Measurements from ENCODE around the gene ENDOV. TPM values are rescaled to one million over a fixed set of nuclear protein-coding genes. Genes with fewer than 3 reads are reported as not detected.

ENDOV gene
- total RNA-seq, 2 experiments from 2014 or later = 14.2 to 16.2 TPM

DNA sequence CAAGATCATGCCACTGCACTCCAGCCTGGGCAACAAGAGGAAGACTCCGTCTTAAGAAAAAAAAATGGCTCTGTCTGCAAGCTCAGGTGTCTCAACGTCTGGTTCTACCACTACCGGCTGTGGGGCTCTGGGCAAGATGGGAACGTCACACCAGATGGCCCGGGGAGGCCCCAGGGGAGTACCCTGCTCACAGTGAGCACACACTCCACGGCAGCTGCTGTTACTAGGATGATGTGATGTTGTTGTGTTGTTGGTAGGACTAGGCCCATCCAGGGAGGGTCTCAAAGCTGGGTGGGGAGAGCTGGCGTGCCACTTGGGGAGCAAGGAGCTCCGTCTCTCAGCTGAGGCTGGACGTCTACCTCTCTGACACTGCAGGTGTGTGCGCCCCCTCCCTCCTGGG lies 70.9 kb downstream of the ENDOV start:
- ChIA-PET CTCF (interaction anchor here (1.5 kb wide), 1 partner anchor 11 kb away, joined by 3 read pairs; no protein-coding TSS in a partner anchor), POLR2A (no interaction called here)
- Mint-ChIP-seq H3K27ac (no peak overlapping the region), H3K36me3 (ENCODE audit: low read depth) (no peaks in the 10 kb centered on the region), H3K4me3 (no peak overlapping the region), H3K4me1 (no peaks in the 10 kb centered on the region), H3K27me3 (peaks cover 46% of the 10 kb centered on the region), H3K9me3 (no peaks in the 10 kb centered on the region)
- no peak for DNase-seq

DNA sequence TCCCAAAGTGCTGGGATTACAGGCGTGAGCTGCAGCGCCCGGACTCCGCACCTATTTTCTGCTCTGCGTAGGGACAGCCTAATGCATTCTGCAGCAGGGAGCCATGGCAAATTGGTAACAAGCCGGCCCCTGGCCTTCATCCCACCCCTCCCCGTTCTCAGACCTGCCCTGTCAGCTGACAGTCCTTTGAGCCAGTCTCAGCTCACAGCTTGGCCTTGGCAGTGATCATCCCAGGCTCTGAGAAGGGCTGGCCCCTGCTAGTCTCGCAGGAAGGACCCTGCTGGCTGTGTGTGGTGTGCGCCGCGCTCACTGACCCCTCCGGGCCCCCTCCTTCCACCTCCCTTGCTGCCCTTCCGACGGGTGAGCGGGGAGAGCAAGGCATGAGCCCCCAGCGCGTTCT lies 71.7 kb downstream of the ENDOV start:
- ChIA-PET CTCF (no interaction called here), POLR2A (no interaction called here)
- Mint-ChIP-seq H3K9me3 (no peaks in the 10 kb centered on the region), H3K4me3 (no peak overlapping the region), H3K27me3 (peaks cover 40% of the 10 kb centered on the region), H3K4me1 (no peaks in the 10 kb centered on the region), H3K36me3 (ENCODE audit: low read depth) (no peaks in the 10 kb centered on the region), H3K27ac (no peak overlapping the region)
- no peak for DNase-seq

DNA sequence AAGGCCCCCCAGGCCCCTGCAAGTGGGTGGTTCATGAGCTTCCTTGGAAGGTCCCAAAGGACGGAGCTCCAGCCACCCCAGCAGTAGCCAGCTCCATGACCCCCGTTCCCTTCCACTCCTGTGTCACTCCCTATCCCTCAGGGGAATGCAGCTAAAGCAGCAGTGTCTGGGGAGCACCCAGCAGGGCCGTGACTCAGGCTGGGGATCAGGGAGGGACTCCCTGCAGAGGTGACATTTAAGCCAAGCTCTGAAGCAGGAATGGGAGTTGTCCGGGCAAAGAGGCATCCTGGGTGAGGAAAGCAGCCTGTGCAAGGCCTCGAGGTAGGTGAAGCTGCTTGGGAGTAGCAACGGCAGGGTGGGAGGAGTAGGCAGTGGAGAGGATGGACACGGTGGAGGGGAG lies 72.5 kb downstream of the ENDOV start:
- no peaks in the 10 kb centered on the region for H3K9me3 Mint-ChIP-seq
- DNase-seq = no peak
- H3K36me3 Mint-ChIP-seq (ENCODE audit: low read depth) = no peaks in the 10 kb centered on the region
- CTCF ChIA-PET = no interaction called here
- POLR2A ChIA-PET = no interaction called here
- no peaks in the 10 kb centered on the region for H3K4me1 Mint-ChIP-seq
- H3K27me3 Mint-ChIP-seq = peaks cover 32% of the 10 kb centered on the region
- H3K4me3 Mint-ChIP-seq = no peak overlapping the region
- no peak overlapping the region for H3K27ac Mint-ChIP-seq

Other genes starting within 250 kb of the ENDOV start
- not detected for gene CARD14, start 245.1 kb upstream of the ENDOV start, total RNA-seq
- 10 to 100 TPM; 56.5 to 61.1 TPM for gene SGSH, start 194.8 kb upstream of the ENDOV start, total RNA-seq
- gene SLC26A11, start 194.7 kb upstream of the ENDOV start, total RNA-seq = 10 to 100 TPM; 16.0 to 20.0 TPM
- 100 to 1,000 TPM; 787 to 849 TPM for gene RNF213, start 154.3 kb upstream of the ENDOV start, total RNA-seq
- 10 to 100 TPM in 1 of 2 experiments, 1 to 10 TPM in 1; 8.8 to 10.0 TPM for gene NPTX1, start 61.4 kb downstream of the ENDOV start, total RNA-seq
- gene RPTOR, start 129.7 kb downstream of the ENDOV start, total RNA-seq = 10 to 100 TPM; 88.9 to 91.8 TPM

Measured in activated CD4-positive, alpha-beta memory T cell treated with anti-CD3 and anti-CD28 coated beads, Interleukin-2, amount 10 ng/mL, durations not matched to agents 7 days and 5 days (primary cell).